22Rv1 (cell line): Measurements from ENCODE around the gene SPZ1.

Experiments
- CTCF ChIP-seq: fragments of 450-650 bp; IDR thresholded peaks from 2 replicates; pipeline ENCODE4 v1.5.1; 2017; ENCODE audit warnings: mild to moderate bottlenecking
- ZFX ChIP-seq: fragments of 450-650 bp; IDR thresholded peaks from 2 replicates; pipeline ENCODE4 v1.6.1; 2017; ENCODE audit warnings: antibody characterized with exemption, borderline replicate concordance

GRCh38 chr5:80296121-80296520, 23.7 kb upstream of the SPZ1 start:
- TF ChIP-seq CTCF (no peak), ZFX (no peak)
